Endothelial cell of hepatic sinusoid (primary cell): ENCODE data around the gene RNF113A.
"Not testable (repeated sequence)": the region's sequence is repeated elsewhere in the genome, so short reads cannot be mapped to it uniquely, and the experiment has no call there.

Experiments used
- in situ Hi-C: cut with HindIII; loops from 2 replicates; pipeline ENCODE4 v1.10.0; 2017; ENCODE audit warnings: low sequenced_read_pairs

Gene RNF113A

DNA sequence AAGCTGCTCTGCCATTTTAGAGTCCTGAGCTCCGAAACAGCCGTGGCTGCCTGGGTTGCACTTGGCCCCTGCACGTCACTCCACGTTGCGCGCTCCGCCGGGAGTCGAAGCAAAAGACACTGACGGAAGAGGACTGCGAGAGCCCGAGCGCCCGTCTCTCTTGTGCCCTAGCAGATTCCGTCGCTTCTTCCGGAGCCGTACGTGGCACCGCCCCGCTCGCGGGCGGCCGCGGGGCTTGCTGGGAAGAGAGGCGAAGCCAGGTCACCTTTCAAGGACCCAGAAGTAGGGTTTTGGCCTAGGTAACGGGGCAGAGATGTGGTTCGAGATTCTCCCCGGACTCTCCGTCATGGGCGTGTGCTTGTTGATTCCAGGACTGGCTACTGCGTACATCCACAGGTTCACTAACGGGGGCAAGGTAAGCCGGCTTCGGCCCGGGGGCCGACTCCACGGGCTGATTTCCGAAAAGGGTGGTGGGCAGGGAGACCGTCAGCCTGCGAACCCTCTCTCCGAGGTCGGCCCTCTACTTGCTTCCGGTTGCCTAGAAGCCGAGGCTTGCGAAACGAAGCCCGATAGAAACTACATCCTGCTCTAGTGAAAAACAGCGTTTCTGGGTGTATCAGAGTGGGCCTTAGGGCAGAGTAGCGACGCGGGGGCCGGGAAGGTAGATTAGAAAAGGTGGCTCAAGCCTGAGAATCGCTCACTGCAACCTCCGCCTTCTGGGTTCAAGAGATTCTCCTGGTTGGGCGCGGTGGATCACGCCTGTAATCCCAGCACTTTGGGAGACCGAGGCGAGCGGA, at the start of gene RNF113A, which contains the start of gene NDUFA1:
TSS of gene RNF113A (minus strand) at position 135 of the 797 bp plus-strand sequence. CDS start at position 15, 120 bp downstream.
TSS of gene NDUFA1 (plus strand) at position 234 of the 797 bp plus-strand sequence. CDS start at position 314, 80 bp downstream.
- in situ Hi-C loops = no loop called here

DNA sequence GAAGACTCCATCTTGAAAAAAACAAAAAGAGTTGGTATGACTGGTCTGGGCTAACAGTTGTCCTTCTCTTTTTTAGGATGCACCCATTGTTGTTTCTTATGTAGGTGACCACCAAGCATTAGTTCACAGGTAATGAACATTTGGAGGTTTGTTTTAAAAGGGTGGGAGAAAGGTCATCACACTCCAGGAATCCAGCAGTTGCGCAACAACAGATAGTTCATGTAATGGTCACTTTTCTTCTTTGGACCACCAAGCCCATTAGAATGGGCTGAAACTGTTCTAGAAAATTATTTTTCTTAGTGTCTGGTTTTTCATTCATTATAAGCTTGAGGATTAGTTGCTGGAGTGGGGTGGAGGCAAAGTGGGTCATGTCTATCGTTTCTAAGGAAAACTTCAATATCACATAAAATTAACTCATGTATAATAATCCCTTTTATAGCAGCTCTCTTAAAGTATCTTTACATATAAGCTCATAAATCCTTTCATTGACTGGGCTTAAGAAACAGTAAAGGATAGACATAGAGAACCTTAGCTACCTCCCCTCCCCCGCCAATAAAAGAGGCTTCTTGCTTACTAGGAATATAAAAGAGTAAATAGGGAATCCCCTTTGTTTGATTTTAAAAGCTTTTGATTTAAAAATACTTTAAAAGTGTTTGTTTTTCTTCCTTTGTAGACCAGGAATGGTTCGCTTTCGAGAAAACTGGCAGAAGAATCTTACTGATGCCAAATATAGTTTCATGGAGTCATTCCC, 48.5 kb upstream of the RNF113A start:
- in situ Hi-C loops = no loop called here

DNA sequence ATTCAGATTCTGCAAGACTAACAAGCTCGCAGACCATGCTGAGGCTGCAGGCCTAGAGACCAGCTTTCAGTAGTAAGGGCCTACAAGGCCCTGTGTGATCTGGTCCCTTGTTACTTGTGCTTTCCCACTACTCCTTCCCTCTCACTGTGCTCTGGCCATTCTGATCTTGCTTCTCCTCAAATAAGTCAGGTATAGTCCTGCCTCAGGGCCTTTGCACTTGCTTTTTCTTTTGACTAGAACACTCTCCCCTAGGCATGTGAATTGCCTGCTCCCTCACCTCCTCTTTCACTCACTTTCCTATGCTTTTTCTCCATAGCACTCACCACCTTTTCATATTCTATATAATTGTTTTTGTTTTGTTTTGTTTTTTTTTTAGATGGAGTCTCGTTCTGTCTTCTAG, 46.3 kb upstream of the RNF113A start:
- in situ Hi-C loops = no loop called here

DNA sequence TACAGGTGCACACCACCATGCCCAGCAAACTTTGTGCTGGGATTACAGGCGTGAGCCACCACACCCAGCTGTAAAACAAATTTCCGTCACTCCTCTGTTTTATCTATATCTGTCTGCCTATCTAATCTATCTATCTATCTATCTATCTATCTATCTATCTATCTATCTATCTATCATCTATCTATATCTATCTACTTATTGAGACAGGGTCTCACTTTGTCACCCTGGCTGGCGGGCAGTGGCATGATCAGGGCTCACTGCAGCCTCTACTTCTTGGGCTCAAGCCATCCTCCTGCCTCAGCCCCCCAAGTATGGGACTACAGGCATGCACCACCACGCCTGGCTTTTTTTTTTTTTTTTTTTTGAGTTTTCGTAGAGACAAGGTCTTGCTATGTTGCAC, 44.8 kb upstream of the RNF113A start:
- in situ Hi-C loops = no loop called here

DNA sequence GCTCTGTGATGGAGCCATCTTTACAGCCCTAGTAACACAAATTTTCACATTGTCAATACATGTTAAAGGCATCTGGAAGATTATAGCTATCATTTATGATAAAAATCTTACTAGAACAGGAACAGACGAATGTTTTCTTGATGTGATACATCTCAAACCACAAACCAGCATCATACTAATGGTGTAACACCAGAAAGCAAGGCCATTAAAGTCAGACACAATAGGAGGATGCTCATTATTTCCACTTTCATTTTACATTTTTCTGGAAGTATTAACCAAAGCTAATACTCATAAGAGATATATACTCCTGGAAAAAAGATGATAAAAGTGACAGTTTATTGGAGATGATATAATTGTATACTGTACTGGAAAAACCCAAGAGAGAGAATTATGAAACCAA, 29.4 kb upstream of the RNF113A start:
- in situ Hi-C loops = no loop called here

DNA sequence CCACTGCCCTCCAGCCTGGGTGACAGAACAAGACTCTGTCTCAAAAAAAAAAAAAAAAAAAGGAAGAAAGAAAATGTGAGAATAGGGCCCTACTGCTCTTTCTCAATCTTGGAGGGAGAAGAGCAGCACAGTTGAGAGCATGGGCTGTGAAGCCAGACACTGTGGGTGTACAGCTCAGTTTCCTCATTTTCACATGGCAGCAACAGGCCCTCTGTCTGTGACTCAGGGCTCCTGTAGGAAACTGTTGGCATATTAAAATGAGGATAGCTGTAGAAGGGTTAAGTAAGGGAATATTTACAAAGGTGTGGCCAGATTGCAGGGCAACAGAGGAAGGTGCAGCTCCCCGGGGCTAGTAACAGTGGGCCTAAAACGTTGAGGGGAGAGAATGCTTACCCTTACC, 27.6 kb upstream of the RNF113A start:
- in situ Hi-C loops = no loop called here

DNA sequence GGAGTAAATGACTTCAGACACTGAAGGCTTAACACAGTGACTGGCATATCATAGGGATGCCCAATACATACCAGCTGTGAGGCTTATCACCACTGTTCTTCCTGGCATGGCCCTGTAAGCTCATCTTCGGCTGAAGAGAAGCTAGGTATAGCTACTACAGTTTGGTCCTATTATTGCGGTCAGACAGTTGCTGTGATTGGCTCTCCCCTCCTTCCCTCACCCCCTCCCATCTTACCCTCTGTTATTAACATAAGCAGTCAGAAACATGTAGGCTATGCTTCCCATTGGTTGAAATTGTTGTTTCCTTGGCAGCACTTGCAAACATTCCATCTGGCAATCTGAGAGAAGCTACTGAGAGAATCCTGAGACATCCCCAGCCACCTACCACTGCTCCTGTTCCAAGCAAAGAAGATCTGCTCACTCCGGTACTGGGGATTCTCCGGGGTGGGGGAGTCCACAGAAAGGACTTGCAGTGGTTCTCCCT, 24.4 kb upstream of the RNF113A start, which contains the start of gene AKAP14:
TSS of gene AKAP14 (plus strand) at position 51 of the 484 bp plus-strand sequence. CDS start 7,331 bp downstream, outside the sequence.
- in situ Hi-C loops = no loop called here

DNA sequence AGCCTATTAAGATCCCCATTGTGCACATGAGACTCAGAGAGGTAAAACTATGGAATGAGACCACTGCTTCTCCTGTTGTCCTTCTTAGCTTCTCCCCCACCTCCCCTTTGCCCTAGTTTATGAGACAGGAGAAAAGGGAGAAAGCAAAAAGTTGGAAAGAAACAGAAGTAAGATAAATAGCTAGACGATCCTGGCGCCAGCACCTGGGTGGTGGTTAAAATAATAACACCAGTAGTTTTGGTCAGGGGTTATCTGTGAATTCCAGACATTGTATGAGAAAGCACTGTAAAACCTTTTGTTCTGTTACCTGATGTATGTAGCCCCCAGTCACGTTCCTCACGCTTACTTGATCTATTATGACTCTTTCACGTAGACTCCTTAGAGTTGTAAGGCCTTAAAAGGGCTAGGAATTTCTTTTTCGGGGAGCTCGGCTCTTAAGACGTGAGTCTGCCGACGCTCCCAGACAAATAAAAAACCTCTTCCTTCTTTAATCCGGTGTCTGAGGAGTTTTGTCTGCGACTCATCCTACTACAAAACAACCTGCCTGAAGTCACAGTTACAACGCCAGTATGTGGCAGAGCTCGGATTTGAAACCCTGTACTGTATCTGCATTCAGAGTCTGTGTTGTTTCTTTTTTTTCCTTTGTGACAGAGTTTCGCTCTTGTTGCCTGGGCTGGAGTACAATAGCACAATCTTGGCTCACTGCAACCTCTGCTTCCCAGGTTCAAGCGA, 20.6 kb upstream of the RNF113A start:
- in situ Hi-C loops = not testable (repeated sequence)

DNA sequence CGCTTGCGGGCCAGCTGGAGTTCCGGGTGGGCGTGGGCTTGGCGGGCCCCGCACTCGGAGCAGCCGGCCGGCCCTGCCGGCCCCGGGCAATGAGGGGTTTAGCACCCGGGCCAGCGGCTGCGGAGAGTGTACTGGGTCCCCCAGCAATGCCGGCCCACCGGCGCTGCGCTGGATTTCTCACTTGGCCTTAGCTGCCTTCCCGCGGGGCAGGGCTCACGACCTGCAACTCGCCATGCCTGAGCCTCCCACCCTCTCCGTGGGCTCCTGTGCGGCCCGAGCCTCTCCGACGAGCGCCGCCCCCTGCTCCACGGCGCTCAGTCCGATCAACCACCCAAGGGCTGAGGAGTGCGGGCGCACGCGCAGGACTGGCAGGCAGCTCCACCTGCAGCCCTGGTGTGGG, 19.1 kb upstream of the RNF113A start:
- in situ Hi-C loops = not testable (repeated sequence)

DNA sequence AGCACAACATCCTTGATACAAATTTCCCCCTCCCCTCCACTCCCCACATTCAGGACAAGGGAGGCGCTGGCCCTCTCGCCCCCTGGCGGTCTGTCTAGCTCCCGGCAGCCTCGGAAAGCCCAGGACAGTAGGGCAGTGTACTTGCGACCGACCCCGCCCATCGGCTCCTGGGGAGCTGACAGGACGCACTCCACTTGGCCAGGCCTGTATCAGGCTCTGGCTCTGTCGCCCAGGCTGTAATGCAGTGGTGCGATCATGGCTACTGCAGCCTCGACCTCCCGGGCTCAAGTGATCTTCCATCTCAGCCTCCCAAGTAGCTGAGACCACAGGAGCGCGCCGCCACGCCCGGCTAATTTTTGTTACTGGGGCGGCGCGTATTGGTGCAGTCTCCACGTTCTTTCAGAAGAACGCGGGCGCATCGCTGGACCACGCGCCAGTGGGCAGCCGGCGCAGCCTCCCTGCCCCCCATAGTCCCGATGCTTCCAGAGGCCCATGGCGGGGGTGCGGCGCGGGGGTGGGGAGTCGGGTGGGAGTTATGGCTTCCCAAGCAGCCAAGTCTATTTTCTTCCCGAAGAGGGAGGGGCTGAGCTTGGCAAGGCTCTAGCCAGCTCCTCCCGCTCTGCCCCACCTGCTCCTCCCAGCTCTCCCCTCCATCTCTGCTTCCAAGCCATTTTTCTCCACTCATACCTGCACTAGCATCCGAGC, 16.3 kb upstream of the RNF113A start:
- in situ Hi-C loops = no loop called here

DNA sequence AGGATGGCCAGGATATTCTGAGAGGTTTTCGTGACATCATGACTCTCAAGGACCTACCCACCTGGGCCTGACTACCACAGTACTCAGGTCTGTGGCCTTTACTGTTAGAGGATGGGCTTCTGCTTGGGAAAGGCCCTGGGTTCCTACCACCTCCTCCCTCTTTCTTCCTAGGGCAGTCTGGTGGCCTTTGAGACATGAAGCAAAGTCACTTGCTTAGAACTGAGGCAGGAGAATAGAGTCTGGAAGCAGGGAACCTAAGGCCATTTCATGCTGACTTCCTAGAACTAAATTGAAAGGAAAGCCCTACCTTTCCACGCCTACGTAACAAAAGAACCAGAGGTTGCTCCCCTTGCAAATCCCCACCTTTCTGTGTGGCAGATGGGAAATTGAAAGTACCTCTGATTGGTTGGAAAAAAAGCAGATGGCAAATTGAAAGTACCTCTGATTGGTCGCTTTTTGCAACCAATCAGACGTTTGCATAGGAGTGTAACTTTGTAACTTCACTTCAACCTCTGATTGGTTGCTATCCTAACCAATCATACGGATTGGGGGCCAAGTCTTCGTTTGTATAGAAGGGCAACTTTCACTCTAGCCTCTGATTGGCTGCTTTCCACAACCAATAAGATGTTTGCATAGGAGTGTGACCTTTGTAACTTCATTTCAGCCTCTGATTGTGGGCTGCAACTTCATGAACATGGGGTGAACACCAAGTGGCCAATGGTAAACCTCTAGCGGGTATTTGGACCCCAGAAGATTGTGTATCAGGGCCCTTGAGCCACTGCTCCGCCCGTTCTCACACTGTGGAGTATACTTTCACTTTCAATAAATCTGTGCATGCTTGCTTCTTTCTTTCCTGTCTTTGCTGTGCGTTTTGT, 14.3 kb upstream of the RNF113A start:
- in situ Hi-C loops = no loop called here

DNA sequence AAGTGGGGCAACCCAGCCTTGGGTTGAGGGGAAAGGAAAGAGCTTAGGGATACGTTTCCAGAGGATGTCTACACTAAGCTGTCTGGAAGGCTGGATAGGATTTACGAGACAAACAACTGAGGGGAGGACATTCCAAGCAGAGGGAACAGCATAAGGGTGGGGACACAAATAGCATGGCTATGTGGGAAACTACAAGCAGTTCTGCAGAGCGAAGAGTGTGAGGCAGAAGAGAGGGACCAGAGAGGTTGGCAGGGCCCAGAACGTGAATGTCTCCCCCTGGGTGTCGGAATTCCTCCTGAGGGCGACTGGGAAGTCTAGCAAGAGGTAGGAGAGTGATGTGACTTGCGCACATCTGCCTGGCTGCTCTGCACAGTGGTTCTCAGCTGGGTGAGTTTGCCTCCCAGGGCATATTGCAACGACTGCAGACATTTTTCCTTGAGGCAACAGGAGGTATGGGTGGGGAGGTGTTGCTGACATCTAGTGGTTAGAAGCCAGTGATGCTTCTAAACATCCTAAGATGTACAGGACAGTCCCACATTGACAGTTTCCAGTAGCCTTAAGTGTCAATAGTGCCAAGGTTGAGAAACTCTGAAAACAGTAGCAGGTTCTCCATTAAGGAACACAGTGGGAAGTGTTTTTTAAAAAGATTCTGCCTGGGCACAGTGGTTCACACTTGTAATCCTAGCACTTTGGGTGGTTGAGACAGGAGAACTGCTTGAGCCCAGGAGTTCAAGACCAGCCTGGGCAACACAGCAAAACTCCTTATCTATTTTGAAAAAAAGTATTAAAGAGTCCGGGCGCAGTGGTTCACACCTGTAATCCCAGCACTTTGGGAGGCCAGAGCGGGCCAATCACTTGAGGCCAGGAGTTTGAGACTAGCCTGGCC, 9.3 kb upstream of the RNF113A start:
- in situ Hi-C loops = no loop called here

DNA sequence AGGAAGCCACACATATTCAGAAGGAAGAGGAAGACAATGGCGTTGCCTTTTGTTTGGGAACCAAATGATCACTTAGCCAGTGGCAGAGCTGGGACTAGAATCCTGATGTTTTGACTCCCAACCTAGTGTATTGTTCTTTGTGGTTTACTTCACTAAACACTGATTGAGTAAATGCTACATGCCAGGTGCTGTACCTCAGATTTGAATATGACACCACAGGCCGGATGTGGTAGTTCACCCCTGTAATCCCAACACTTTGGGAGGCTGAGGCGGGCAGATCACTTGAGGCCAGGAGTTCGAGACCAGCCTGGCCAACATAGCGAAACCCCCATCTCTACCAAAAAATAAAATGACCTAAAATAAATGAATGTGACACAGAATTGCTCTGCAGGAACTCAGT, 8.5 kb upstream of the RNF113A start:
- in situ Hi-C loops = no loop called here

DNA sequence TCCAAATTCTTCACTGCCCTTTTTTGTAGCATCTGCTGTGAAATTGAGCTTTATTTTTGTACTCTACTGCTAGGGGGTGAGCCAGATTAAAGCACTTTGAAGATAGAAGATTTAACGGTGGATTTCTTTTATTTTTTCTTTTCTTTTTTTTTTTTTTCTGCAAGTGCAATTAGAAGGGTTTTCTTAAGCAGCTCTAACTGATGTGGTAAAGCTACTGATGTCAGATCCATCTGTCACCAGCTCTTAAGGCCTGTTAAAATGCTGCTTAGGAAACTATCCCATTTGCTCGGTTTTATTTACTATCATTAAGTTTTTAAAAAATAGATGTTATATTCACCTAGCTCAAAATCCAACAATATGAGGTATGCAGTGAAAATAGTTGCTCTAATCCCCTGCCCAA, 7.2 kb upstream of the RNF113A start:
- in situ Hi-C loops = no loop called here

DNA sequence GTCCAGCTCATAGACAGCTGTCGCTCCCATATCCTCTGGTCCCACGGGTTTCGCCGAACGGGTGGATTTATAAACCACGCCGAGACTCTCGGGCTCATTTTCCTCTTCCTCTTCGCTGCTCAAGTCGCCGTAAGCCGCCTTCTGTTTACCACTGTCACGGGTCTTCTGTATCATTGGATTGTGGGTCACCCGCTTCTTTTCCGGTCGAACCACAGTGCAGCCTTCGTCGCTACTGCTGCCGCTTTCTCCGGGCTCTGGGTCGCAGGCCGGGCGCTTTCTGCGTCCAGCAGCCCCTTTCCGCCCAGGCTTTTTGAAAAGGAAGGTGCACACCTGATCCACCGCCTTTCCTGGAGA, 311 bp downstream of the RNF113A start:
- in situ Hi-C loops = no loop called here

DNA sequence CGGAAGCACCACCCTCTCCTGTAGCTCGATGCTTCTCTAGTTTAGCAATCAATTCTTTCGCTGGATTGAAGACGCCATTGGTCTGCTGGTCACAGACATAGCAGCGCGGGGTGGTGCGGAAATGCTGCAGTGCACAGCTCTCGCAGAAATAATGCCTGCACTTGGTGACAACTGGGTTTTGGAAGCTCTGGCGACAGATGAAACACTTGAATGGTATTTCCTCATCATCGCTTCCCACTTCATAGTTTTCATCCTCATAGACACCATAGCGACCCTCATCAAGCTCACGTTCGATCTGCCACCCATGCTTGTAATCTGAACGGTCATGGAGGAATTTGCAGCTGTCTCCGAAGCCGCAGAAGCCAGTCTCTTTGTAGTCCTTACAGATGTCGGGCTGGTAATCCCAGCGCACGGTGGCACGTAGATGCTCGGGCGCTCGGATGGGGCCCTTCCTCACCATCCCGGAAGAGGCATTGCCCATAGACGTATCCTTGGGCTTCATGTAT, 854 bp downstream of the RNF113A start:
- in situ Hi-C loops = no loop called here

DNA sequence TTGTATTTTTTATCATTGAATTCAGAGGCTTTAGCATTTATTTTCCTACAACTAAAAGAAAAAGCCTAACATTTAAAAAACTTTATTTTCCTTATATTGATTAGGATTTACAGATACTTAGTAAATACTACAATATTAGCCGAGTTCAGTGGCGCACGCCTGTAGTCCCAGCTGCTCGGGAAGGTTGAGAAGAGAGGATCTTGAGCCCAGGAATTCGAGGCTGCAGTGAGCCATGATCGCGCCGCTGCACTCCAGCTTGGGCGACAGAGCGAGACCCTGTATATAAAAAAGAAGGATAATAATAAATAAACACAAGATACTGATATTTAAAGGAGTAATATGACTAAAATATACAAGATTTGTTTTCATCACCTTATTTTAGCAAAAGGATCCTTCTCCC, 18.1 kb downstream of the RNF113A start:
- in situ Hi-C loops = no loop called here
